HepG2 (cell line): Measurements from ENCODE around the gene TMCO4. TPM values are rescaled to one million over a fixed set of nuclear protein-coding genes. Genes with fewer than 3 reads are reported as not detected.

Source experiments
- DMAP1 ChIP-seq: IDR thresholded peaks from 2 replicates; pipeline ENCODE4 v1.6.1; 2016
- ELF1 ChIP-seq: sonication (generic); formaldehyde crosslinking; IDR thresholded peaks from 2 replicates; pipeline ENCODE4 v1.4.0; 2020; ENCODE audit warnings: missing genetic modification reagents
- FOXA1 ChIP-seq, 2 experiments: fragments of 450-650 bp in 1 of 2; sonication (generic) in 1 of 2; formaldehyde crosslinking in 1 of 2; IDR thresholded peaks; 2 replicates each; pipeline versions ENCODE4 v1.4.0 to v1.6.1; 2016 to 2020; ENCODE audit warnings: missing genetic modification reagents in 1 of 2
- GFI1 ChIP-seq: sonication (generic); formaldehyde crosslinking; IDR thresholded peaks from 2 replicates; pipeline ENCODE4 v1.5.0; 2020; ENCODE audit warnings: missing genetic modification reagents, mild to moderate bottlenecking, borderline replicate concordance
- MED13 ChIP-seq: sonication (generic); formaldehyde crosslinking; IDR thresholded peaks from 2 replicates; pipeline ENCODE4 v1.5.0; 2020; ENCODE audit warnings: missing genetic modification reagents
- MTF1 ChIP-seq: sonication (generic); formaldehyde crosslinking; IDR thresholded peaks from 2 replicates; pipeline ENCODE4 v1.5.0; 2020; ENCODE audit warnings: missing genetic modification reagents
- PHF5A ChIP-seq: IDR thresholded peaks from one replicate; pipeline ENCODE4 v1.6.1; 2018; ENCODE audit warnings: low read depth, missing genetic modification reagents; ENCODE audit not compliant: unreplicated experiment
- POLR2A ChIP-seq, 2 experiments: IDR thresholded peaks; 2 replicates each; pipeline ENCODE4 v1.6.1; 2011; ENCODE audit warnings: low read depth in 2 of 2, low read length in 2 of 2, mild to moderate bottlenecking in 1 of 2, moderate library complexity in 1 of 2; ENCODE audit not compliant: insufficient read depth in 1 of 2
- RARA ChIP-seq: IDR thresholded peaks from 2 replicates; pipeline ENCODE4 v1.6.1; 2016; ENCODE audit warnings: missing genetic modification reagents, missing compliant biosample characterization
- SMARCC2 ChIP-seq: fragments of 450-650 bp; IDR thresholded peaks from 2 replicates; pipeline ENCODE4 v1.6.1; 2017; ENCODE audit warnings: antibody characterized with exemption, mild to moderate bottlenecking
- SRY ChIP-seq: sonication (generic); formaldehyde crosslinking; IDR thresholded peaks from 2 replicates; pipeline ENCODE4 v1.8.0; 2022; ENCODE audit warnings: mild to moderate bottlenecking, missing genetic modification reagents
- ZBTB42 ChIP-seq: sonication (generic); formaldehyde crosslinking; IDR thresholded peaks from 2 replicates; pipeline ENCODE4 v1.5.0; 2020; ENCODE audit warnings: mild to moderate bottlenecking, missing genetic modification reagents
- ZNF143 ChIP-seq: sonication (generic); formaldehyde crosslinking; IDR thresholded peaks from 2 replicates; pipeline ENCODE4 v1.4.0; 2020; ENCODE audit warnings: missing genetic modification reagents
- ZNF362 ChIP-seq: sonication (generic); formaldehyde crosslinking; IDR thresholded peaks from 2 replicates; pipeline ENCODE4 v1.4.0; 2020; ENCODE audit warnings: missing genetic modification reagents, mild to moderate bottlenecking, borderline replicate concordance
- ZNF768 ChIP-seq: sonication (generic); formaldehyde crosslinking; IDR thresholded peaks from 2 replicates; pipeline ENCODE4 v1.4.0; 2020; ENCODE audit warnings: missing genetic modification reagents
- ZNF788 ChIP-seq: sonication (generic); formaldehyde crosslinking; IDR thresholded peaks from 2 replicates; pipeline ENCODE4 v1.5.0; 2020; ENCODE audit warnings: mild to moderate bottlenecking, missing genetic modification reagents, borderline replicate concordance
- ZNF792 ChIP-seq: IDR thresholded peaks from 2 replicates; pipeline ENCODE4 v1.6.1; 2016
- ZSCAN31 ChIP-seq: sonication (generic); formaldehyde crosslinking; IDR thresholded peaks from 2 replicates; pipeline ENCODE4 v1.5.0; 2020; ENCODE audit warnings: low read depth, mild to moderate bottlenecking, missing genetic modification reagents
- polyA plus RNA-seq, 8 experiments: library from polyadenylated mRNA; depleted of rRNA in 3 of 8; stranded (reverse) in 7 of 8; unstranded in 1 of 8; fragments of >200 nt; fragmentation: Illumina TruSeq in 4 of 8; extraction: Trizol in 4 of 8; gene quantifications; 2 replicates each; pipeline versions ENCODE4 v1.2.1 to v1.2.3, GENCODE V29; 2011 to 2016; ENCODE audit warnings: low read depth in 4 of 8, missing spikeins in 1 of 8, mixed read lengths in 1 of 8; ENCODE audit not compliant: insufficient read depth in 1 of 8
- total RNA-seq, 5 experiments: library from RNA; depleted of rRNA; stranded (reverse); fragments of >200 nt; fragmentation: Illumina TruSeq; extraction: Trizol; gene quantifications; 2 replicates each; pipeline ENCODE4 v1.2.3, GENCODE V29; 2016; ENCODE audit warnings: low read depth in 1 of 5
- TF ChIP-seq, protein P1 (sequence below): sonication (generic); formaldehyde crosslinking; IDR thresholded peaks from one replicate; pipeline ENCODE4 v1.5.1; 2020; ENCODE audit warnings: mild to moderate bottlenecking, missing genetic modification reagents; ENCODE audit errors: not compliant biosample characterization

Gene TMCO4
- total and polyA plus RNA-seq, 2 of the 13 experiments (the other 11 are each of a cell fraction or from before 2014, with no cell fraction given): 2.1 to 4.1 TPM

- TF ChIP-seq ZNF362 (CRISPR knock-in tag): 0 out of 2 replicates have a peak, but pooled peaks have one; percentile 41
- TF ChIP-seq GFI1 (CRISPR knock-in tag): peak; percentile 39; the same call in 1 of the 2 replicates
- TF ChIP-seq ELF1 (CRISPR knock-in tag): peak; percentile 23; the same call in 1 of the 2 replicates
- peak; percentile 35; the same call in 1 of the 2 replicates for TF ChIP-seq ZNF768
- TF ChIP-seq ZBTB42: 0 out of 2 replicates have a peak, but pooled peaks have one; percentile 33
- TF ChIP-seq ZNF792: no peak
- 0 out of 2 replicates have a peak, but pooled peaks have one; percentile 35 for TF ChIP-seq MED13 (CRISPR knock-in tag)
- TF ChIP-seq, protein P1, sequence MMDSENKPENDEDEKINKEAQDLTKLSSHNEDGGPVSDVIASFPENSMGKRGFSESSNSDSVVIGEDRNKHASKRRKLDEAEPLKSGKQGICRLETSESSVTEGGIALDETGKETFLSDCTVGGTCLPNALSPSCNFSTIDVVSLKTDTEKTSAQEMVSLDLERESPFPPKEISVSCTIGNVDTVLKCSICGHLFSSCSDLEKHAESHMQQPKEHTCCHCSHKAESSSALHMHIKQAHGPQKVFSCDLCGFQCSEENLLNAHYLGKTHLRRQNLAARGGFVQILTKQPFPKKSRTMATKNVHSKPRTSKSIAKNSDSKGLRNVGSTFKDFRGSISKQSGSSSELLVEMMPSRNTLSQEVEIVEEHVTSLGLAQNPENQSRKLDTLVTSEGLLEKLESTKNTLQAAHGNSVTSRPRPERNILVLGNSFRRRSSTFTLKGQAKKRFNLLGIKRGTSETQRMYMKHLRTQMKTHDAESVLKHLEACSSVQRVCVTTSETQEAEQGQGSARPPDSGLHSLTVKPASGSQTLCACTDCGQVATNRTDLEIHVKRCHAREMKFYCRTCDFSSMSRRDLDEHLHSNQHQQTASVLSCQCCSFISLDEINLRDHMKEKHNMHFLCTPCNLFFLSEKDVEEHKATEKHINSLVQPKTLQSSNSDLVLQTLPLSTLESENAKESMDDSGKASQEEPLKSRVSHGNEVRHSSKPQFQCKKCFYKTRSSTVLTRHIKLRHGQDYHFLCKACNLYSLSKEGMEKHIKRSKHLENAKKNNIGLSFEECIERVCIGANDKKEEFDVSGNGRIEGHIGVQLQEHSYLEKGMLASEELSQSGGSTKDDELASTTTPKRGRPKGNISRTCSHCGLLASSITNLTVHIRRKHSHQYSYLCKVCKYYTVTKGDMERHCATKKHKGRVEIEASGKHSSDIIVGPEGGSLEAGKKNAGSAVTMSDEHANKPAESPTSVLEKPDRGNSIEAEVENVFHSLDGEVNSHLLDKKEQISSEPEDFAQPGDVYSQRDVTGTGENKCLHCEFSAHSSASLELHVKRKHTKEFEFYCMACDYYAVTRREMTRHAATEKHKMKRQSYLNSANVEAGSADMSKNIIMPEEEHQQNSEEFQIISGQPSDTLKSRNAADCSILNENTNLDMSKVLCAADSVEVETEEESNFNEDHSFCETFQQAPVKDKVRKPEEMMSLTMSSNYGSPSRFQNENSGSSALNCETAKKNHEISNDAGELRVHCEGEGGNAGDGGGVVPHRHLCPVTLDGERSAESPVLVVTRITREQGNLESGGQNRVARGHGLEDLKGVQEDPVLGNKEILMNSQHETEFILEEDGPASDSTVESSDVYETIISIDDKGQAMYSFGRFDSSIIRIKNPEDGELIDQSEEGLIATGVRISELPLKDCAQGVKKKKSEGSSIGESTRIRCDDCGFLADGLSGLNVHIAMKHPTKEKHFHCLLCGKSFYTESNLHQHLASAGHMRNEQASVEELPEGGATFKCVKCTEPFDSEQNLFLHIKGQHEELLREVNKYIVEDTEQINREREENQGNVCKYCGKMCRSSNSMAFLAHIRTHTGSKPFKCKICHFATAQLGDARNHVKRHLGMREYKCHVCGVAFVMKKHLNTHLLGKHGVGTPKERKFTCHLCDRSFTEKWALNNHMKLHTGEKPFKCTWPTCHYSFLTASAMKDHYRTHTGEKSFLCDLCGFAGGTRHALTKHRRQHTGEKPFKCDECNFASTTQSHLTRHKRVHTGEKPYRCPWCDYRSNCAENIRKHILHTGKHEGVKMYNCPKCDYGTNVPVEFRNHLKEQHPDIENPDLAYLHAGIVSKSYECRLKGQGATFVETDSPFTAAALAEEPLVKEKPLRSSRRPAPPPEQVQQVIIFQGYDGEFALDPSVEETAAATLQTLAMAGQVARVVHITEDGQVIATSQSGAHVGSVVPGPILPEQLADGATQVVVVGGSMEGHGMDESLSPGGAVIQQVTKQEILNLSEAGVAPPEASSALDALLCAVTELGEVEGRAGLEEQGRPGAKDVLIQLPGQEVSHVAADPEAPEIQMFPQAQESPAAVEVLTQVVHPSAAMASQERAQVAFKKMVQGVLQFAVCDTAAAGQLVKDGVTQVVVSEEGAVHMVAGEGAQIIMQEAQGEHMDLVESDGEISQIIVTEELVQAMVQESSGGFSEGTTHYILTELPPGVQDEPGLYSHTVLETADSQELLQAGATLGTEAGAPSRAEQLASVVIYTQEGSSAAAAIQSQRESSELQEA (CRISPR knock-in tag): no peak
- no peak for TF ChIP-seq FOXA1 (IDR thresholded peaks at IDR 0.05)
- TF ChIP-seq FOXA1 (CRISPR knock-in tag; IDR thresholded peaks at IDR 0.05): peak; percentile 55
- no peak for TF ChIP-seq DMAP1 (CRISPR knock-in tag)
- TF ChIP-seq ZNF788: peak; percentile 51; the same call in 1 of the 2 replicates
- peak in 1 of 2 experiments; percentile 25; a peak in 1 of 4 replicates for TF ChIP-seq POLR2A (IDR thresholded peaks at IDR 0.05; ENCODE audit: insufficient read depth in 1 of 2, low read depth in 2 of 2, low read length in 2 of 2)
- TF ChIP-seq SRY (CRISPR knock-in tag): no peak
- 0 out of 2 replicates have a peak, but pooled peaks have one; percentile 25 for TF ChIP-seq ZNF143
- TF ChIP-seq PHF5A (CRISPR knock-in tag): no peak
- peak; percentile 58; the same call in 1 of the 2 replicates for TF ChIP-seq ZSCAN31 (CRISPR knock-in tag)
- TF ChIP-seq RARA (CRISPR knock-in tag): no peak; the same call in 1 of the 2 replicates
- no peak for TF ChIP-seq SMARCC2
- TF ChIP-seq MTF1: peak; percentile 60; the same call in 1 of the 2 replicates
These were observed 524 bp upstream of the TMCO4 start (continued) for GRCh38 chr1:19800076-19800804.
